Measurements from ENCODE around the gene USP13. TPM values are rescaled to one million over a fixed set of nuclear protein-coding genes. Genes with fewer than 3 reads are reported as not detected.
"Not testable (repeated sequence)": the region's sequence is repeated elsewhere in the genome, so short reads cannot be mapped to it uniquely, and the experiment has no call there.

The USP13 gene
- polyA plus RNA-seq, 3 donors = 14.1 to 16.7 (median 15.8) TPM

DNA sequence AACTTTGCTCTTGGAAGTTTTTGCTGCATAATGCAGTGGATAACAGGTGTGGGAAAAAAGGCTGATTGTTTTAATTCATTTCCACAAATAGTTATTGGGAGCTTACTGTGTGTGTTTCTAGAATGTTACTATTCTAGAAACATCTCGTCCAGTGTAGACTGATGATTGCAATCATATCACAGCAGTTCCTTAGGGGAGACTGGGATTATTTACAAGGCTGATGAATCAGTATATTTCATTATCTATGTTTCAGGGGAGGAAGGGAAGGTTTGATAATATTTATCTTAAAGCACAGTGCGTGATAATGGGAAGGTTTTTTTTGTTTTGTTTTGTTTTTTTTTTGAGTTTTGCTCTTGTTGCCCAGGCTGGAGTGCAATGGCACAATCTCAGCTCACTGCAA, 2.4 kb downstream of the USP13 start:
- DNase-seq (ENCODE audit: low read depth in 3 of 3, low spot score in 2 of 3) = no peak

GRCh38 chr3:179658606-179659005, 5.8 kb downstream of the USP13 start:
- no peak for DNase-seq (ENCODE audit: low read depth in 3 of 3, low spot score in 2 of 3)

- DNase-seq (ENCODE audit: low read depth in 3 of 3, low spot score in 2 of 3) = no peak
Measured at GRCh38 chr3:179660872-179661271, 8.0 kb downstream of the USP13 start.

DNA sequence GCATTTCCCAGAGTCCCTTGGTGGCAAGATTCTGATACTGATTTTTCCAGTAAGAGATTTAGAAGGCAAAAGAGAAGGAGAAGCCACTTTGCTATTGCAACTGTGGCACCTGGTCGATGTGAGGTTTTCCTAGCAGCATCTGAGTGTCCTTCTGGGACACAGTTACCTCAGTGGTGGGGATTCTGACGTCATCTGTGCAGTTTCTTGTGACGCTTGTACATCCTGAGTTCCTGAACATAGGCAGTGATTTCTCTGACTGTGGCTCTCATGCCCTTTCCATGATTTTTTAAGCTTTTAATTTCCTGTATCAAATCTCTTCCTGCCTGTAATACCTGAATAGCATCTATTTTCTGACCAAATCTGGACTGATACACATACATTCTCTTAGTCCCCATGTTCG, 8.9 kb downstream of the USP13 start:
- DNase-seq (ENCODE audit: low read depth in 3 of 3, low spot score in 2 of 3) = no peak

DNA sequence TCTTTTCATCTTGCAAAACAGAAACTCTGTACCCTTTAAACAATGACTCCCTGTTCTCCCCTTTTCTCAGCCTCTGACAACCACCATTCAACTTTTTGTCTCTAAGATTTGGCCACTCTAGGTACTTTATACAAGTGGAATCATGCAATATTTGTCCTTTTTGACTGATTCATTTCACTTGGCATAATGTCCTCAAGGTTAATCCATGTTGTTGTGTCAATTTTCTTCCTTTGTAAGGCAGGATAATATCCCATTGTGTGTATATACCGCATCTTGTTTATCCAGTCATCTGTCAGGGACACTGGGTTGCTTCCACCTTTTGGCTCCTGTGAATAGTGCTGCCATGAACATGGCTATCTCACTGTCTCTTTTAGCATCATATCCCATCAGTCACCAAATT, 10.3 kb downstream of the USP13 start:
- DNase-seq (ENCODE audit: low read depth in 3 of 3, low spot score in 2 of 3) = no peak

- DNase-seq (ENCODE audit: low read depth in 3 of 3, low spot score in 2 of 3) = no peak
Measured at GRCh38 chr3:179666030-179666429, 13.2 kb downstream of the USP13 start.

GRCh38 chr3:179666436-179667035, 13.7 kb downstream of the USP13 start:
- DNase-seq (ENCODE audit: low read depth in 3 of 3, low spot score in 2 of 3) = no peak

- DNase-seq (ENCODE audit: low read depth in 3 of 3, low spot score in 2 of 3) = no peak
Measured at GRCh38 chr3:179668429-179668828, 15.6 kb downstream of the USP13 start.

GRCh38 chr3:179670311-179670710, 17.5 kb downstream of the USP13 start:
- no peak for DNase-seq (ENCODE audit: low read depth in 3 of 3, low spot score in 2 of 3)

- DNase-seq (ENCODE audit: low read depth in 3 of 3, low spot score in 2 of 3) = no peak
Measured at GRCh38 chr3:179671309-179671708, 18.5 kb downstream of the USP13 start.

DNA sequence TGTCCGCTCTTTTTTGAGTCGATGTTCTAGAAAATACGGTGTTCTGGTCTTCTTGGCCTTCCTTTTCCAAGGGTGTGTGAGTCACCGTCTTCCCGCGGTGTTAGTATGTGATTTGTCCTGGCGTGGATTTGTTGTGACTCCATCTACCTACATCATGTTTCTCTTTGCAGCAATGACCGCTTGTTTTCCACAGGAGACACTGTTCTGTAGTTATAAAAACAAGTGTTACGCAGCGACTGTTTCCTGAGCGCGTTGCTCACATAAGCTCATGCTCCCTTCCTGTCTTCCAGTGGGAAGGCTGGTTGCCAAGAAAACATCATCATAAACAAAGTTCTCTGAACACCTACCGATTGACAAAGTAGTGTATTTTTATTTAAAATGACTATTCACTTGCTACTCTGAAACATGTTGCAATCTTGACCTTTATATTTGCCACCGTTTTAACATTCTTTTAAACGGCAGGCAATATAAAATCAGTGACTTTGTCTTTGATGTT, 19.0 kb downstream of the USP13 start:
- no peak for DNase-seq (ENCODE audit: low read depth in 3 of 3, low spot score in 2 of 3)

DNA sequence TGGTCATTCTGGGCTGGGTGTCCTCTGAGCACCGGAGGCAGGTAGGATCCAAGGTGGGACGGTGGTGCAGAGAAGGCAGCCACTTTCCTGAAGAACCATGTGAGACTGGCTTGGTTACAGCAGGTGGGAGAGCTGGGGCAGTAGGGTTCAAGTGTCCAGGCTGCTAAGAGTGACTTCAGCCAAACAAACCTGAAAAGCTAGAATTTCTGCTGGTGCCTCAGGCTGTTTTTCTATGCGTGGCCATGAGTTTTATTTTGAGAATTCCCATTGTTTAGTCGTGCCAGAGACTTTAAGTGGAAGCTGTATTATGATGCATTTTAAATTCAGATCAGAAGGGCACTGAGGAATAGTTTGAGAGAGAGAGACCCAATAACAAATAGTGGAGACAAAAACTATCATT, 20.1 kb downstream of the USP13 start:
- DNase-seq (ENCODE audit: low read depth in 3 of 3, low spot score in 2 of 3) = no peak

DNA sequence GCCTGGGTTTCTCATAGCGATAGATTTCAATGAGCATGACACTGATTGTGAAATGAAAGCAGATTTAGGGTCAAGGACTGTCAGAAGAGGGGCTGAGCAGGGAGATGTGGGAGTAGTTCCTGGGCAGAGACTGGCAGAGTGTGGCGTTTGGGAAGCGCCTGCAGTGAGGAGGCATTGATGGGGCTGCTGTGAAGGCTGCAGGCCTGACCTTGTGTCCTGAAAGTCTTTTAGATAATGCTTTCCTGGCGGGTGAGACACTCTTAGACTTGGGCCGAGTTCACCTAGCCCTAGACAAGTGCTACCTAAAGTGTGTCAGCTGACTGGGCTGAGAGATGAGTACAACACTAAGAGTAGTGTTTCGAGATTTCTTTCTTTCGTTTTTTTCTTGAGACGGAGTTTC, 20.7 kb downstream of the USP13 start:
- no peak for DNase-seq (ENCODE audit: low read depth in 3 of 3, low spot score in 2 of 3)

DNA sequence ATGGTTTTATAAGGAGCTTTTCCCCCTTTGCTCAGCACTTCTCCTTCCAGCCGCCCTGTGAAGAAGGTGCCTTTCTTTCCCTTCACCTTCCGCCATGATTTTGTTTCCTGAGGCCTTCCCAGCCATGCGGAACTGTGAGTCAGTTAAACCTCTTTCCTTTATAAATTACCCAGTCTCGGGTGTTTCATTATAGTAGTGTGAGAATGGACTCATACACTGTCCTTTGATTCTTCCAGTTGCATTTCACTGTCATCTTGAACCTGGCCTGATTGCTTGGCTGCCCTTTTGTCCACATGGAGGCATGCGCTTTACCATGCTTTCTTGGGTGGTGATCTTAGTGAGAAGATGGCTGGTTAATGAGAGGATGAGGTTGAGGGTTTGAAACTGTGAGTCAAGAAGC, 23.2 kb downstream of the USP13 start:
- DNase-seq (ENCODE audit: low read depth in 3 of 3, low spot score in 2 of 3) = no peak

GRCh38 chr3:179677884-179678283, 25.0 kb downstream of the USP13 start:
- DNase-seq (ENCODE audit: low read depth in 3 of 3, low spot score in 2 of 3) = no peak

DNA sequence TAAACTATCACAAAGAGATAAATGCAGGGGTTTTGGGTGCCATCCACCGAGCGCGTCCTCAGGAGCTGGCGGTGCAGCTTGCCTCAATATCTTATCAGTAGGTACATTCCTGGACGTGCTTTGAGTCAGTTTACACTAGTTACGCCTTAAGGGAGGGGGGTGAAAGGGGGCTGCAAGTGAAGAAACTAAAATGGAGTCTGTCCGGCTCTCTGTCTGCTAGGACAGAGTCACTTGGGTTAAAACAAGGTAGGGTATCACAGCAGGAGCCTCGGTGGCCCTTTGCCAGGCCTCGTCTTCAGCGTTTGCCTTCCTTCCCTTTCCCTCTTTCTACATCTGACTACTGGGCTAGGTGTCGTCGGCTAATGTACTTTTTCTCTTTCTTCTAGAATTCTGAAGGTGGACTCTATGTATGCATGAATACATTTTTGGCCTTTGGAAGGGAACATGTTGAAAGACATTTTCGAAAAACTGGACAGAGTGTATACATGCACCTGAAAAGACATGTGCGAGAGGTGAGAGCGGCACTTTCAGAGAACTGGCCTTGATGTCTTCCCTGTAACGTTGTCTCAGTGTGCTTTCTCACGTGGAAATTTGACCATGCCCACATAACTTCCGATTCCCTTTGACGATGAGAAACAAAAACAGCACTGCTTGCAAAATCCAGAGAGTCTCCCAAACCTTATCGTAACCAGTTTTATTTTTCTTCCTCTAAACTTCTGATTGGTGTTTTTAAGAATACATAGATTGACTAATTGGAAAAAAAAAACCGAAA, 28.8 kb downstream of the USP13 start:
- no peak for DNase-seq (ENCODE audit: low read depth in 3 of 3, low spot score in 2 of 3)

DNA sequence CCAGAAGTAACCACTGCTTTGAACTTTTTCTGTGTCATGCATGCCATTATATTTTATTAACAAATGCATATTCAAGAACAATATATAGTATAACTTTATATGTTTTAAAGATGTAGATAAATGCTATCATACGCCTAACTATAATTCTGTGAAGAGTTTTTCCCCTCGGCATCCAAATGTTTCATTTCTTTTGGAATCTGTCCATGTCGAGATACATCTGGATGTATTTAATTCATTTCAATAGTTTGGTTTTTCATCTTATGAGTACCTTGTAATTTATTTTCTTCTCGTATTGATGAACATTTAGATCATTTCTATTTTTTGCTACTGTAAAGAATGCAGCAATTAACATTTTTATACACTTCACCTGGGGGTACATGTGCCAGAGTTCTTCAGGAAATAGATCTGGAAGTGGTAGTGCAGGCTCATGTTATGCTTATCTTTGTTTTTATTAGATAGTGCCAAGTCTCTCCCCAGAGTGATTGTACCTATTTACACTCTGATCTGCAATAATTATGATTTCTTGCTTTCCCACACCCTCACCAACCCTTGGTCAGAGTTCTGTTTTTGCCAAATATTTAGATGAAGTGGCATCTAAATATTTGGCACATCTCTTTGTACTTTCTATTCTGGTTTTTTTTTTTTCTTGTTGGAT, 29.7 kb downstream of the USP13 start:
- no peak for DNase-seq (ENCODE audit: low read depth in 3 of 3, low spot score in 2 of 3)

- DNase-seq (ENCODE audit: low read depth in 3 of 3, low spot score in 2 of 3) = not testable (repeated sequence)
Measured at GRCh38 chr3:179683286-179683685, 30.4 kb downstream of the USP13 start.

DNA sequence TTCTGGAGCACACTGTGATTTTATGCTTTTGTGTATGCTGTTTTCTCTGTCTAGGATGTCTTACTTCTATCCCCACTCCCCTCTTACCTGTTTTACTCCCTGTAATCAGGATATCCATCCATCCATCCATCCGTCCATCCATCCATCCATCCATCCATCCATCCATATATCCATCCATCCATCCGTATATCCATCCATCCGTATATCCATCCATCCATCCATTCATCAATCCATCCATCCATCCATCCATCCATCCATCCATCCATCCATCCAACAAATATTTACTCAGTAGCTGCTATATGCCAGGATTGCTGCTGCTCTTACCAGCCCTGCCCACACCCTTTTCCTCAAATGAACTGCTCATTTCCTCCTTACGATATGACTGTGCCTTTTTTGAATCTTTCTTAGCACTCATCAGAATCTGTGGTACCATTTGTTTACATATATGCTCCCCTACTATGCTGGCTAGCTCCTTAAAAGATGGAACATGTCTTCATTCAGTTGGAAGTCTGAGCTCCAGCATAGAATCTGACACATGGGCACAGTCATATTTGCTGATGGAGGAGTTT, 35.2 kb downstream of the USP13 start:
- no peak for DNase-seq (ENCODE audit: low read depth in 3 of 3, low spot score in 2 of 3)

GRCh38 chr3:179688850-179689249, 36.0 kb downstream of the USP13 start:
- DNase-seq (ENCODE audit: low read depth in 3 of 3, low spot score in 2 of 3) = no peak

- DNase-seq (ENCODE audit: low read depth in 3 of 3, low spot score in 2 of 3) = no peak
Measured at GRCh38 chr3:179694731-179695130, 41.9 kb downstream of the USP13 start.

Measured in right renal cortex interstitium (tissue), 3 donors.